GM12892 (cell line): Measurements from ENCODE around the gene KANK4.

Experiments used
- POLR2A ChIP-seq: IDR thresholded peaks from 2 replicates; pipeline ENCODE4 v1.6.1; 2011; ENCODE audit warnings: low read depth, low read length, control low read depth
- TAF1 ChIP-seq: IDR thresholded peaks from 2 replicates; pipeline ENCODE4 v1.6.1; 2011; ENCODE audit warnings: low read depth, mild to moderate bottlenecking, control low read depth, low read length, borderline replicate concordance

GRCh38 chr1:62276791-62277190, 42.4 kb downstream of the KANK4 start:
- TF ChIP-seq POLR2A, result no peak
- TF ChIP-seq TAF1, result no peak
